Activated CD4-positive, alpha-beta T cell treated with anti-CD3 and anti-CD28 coated beads for 48 hours (primary cell): ENCODE results near the gene LMX1B.
"Not testable (repeated sequence)": the region's sequence is repeated elsewhere in the genome, so short reads cannot be mapped to it uniquely, and the experiment has no call there.

Experiments used
- DNase-seq: peaks from one replicate; pipeline ENCODE4 v3.0.0-alpha.2; 2020

LMX1B gene

GRCh38 chr9:126700296-126700695, 86.6 kb downstream of the LMX1B start:
- no peak for DNase-seq

- no peak for DNase-seq
Measured at GRCh38 chr9:126700903-126701812, 87.4 kb downstream of the LMX1B start.

- no peak for DNase-seq
Measured at GRCh38 chr9:126701813-126702140, 88.0 kb downstream of the LMX1B start.

GRCh38 chr9:126702151-126703001, 88.6 kb downstream of the LMX1B start:
- peak; percentile 65 for DNase-seq

GRCh38 chr9:126703002-126703865, 89.5 kb downstream of the LMX1B start:
- DNase-seq = no peak

GRCh38 chr9:126703866-126704156, 90.1 kb downstream of the LMX1B start:
- no peak for DNase-seq

- peak; percentile 55 for DNase-seq
Measured at GRCh38 chr9:126704157-126704891, 90.6 kb downstream of the LMX1B start.

GRCh38 chr9:126704892-126705766, 91.4 kb downstream of the LMX1B start:
- peak; percentile 92 for DNase-seq

GRCh38 chr9:126705767-126706697, 92.3 kb downstream of the LMX1B start:
- DNase-seq = peak; percentile 86

- DNase-seq = no peak
Measured at GRCh38 chr9:126706698-126707053, 92.9 kb downstream of the LMX1B start.

GRCh38 chr9:126707083-126707482, 93.4 kb downstream of the LMX1B start:
- no peak for DNase-seq

- not testable (repeated sequence) for DNase-seq
Measured at GRCh38 chr9:126707712-126708111, 94.0 kb downstream of the LMX1B start.

- DNase-seq = no peak
Measured at GRCh38 chr9:126708178-126708577, 94.5 kb downstream of the LMX1B start.

GRCh38 chr9:126709241-126709640, 95.5 kb downstream of the LMX1B start:
- DNase-seq = no peak

- DNase-seq = no peak
Measured at GRCh38 chr9:126715382-126715781, 101.7 kb downstream of the LMX1B start.

GRCh38 chr9:126717441-126717840, 103.7 kb downstream of the LMX1B start:
- not testable (repeated sequence) for DNase-seq

GRCh38 chr9:126719618-126720031, 105.9 kb downstream of the LMX1B start:
- DNase-seq = peak; percentile 85

GRCh38 chr9:126720036-126720435, 106.3 kb downstream of the LMX1B start:
- DNase-seq = no peak

GRCh38 chr9:126720661-126721563, 107.2 kb downstream of the LMX1B start:
- DNase-seq = no peak
